Hepatocyte (in vitro differentiated cells): Measurements from ENCODE around the gene MAB21L3. TPM values are rescaled to one million over a fixed set of nuclear protein-coding genes. Genes with fewer than 3 reads are reported as not detected.
A peak's percentile ranks its signal among the peaks of the same experiment; 100 is the strongest.

Experiments
- DNase-seq: peaks from one replicate; pipeline ENCODE4 v3.0.0-alpha.2; 2016; ENCODE audit warnings: low spot score
- H2AFZ ChIP-seq: fragments of 200-600 bp; sonication (generic); 2 replicates; pipeline ENCODE4 v1.6.0; 2016; ENCODE audit warnings: antibody characterized with exemption, mild to moderate bottlenecking
- H3K27ac ChIP-seq: fragments of 200-600 bp; sonication (generic); 2 replicates; pipeline ENCODE4 v1.5.1; 2016; ENCODE audit warnings: mild to moderate bottlenecking
- H3K27me3 ChIP-seq: fragments of 200-600 bp; sonication (generic); 2 replicates; pipeline ENCODE4 v1.6.1; 2016
- H3K36me3 ChIP-seq: fragments of 200-600 bp; sonication (generic); replicated peaks from 2 replicates; pipeline ENCODE4 v1.5.1; 2016; ENCODE audit warnings: low read depth; ENCODE audit not compliant: insufficient read depth
- H3K4me1 ChIP-seq: fragments of 200-600 bp; sonication (generic); 2 replicates; pipeline ENCODE4 v1.5.1; 2016; ENCODE audit warnings: mild to moderate bottlenecking, moderate library complexity; ENCODE audit not compliant: insufficient read depth
- H3K4me2 ChIP-seq: fragments of 200-600 bp; sonication (generic); 2 replicates; pipeline ENCODE4 v1.6.0; 2016
- H3K4me3 ChIP-seq: fragments of 200-600 bp; sonication (generic); 2 replicates; pipeline ENCODE4 v1.5.1; 2016; ENCODE audit warnings: mild to moderate bottlenecking
- H3K79me2 ChIP-seq: fragments of 200-600 bp; sonication (generic); 2 replicates; pipeline ENCODE4 v1.6.0; 2017; ENCODE audit warnings: mild to moderate bottlenecking
- H3K9me2 ChIP-seq: fragments of 200-600 bp; sonication (generic); replicated peaks from 2 replicates; pipeline ENCODE4 v1.6.0; 2017; ENCODE audit warnings: mild to moderate bottlenecking; ENCODE audit not compliant: insufficient read depth
- H3K9me3 ChIP-seq: fragments of 200-600 bp; sonication (generic); 2 replicates; pipeline ENCODE4 v1.5.1; 2016; ENCODE audit warnings: low read depth, mild to moderate bottlenecking
- H4K20me1 ChIP-seq: fragments of 200-600 bp; sonication (generic); 2 replicates; pipeline ENCODE4 v1.6.0; 2016; ENCODE audit warnings: mild to moderate bottlenecking; ENCODE audit not compliant: insufficient read depth, poor library complexity, severe bottlenecking
- CTCF ChIP-seq: fragments of 200-600 bp; sonication (generic); IDR thresholded peaks from 2 replicates; pipeline ENCODE4 v1.5.1; 2016; ENCODE audit warnings: antibody characterized with exemption, mild to moderate bottlenecking; ENCODE audit not compliant: poor library complexity
- EZH2 ChIP-seq: fragments of 200-600 bp; sonication (generic); IDR thresholded peaks from 2 replicates; pipeline ENCODE4 v1.6.1; 2016; ENCODE audit warnings: antibody characterized with exemption, mild to moderate bottlenecking, borderline replicate concordance
- EZH2phosphoT487 ChIP-seq: fragments of 200-600 bp; sonication (generic); IDR thresholded peaks from one replicate; pipeline ENCODE4 v1.6.1; 2018; ENCODE audit warnings: antibody characterized with exemption, mild to moderate bottlenecking, low read depth, moderate library complexity; ENCODE audit not compliant: unreplicated experiment, severe bottlenecking
- WGBS: methylation state at CpG from one replicate; pipeline ENCODE4 v1.1.6; 2016; ENCODE audit warnings: low lambda C conversion rate; ENCODE audit errors: missing lambda C conversion rate; 5-methylcytosine and 5-hydroxymethylcytosine counted together
- polyA plus RNA-seq: library from polyadenylated mRNA; unstranded; fragments of >200 nt; fragmentation: Nextera tagmentation; extraction: Ambion mirVana; gene quantifications from 2 replicates; pipeline ENCODE4 v1.2.1, GENCODE V29; 2016
- total RNA-seq: library from RNA; depleted of rRNA; stranded (reverse); fragments of >200 nt; gene quantifications from 2 replicates; pipeline ENCODE4 v1.2.3, GENCODE V29; 2014

Gene MAB21L3
- total and polyA plus RNA-seq, 2 experiments from 2014 or later = 0.47 to 0.74 TPM

GRCh38 chr1:116165572-116165971, 54.4 kb downstream of the MAB21L3 start:
- H3K4me2 ChIP-seq = no peak overlapping the region
- no peak overlapping the region for H2AFZ ChIP-seq
- no peaks in the 10 kb centered on the region for H3K9me3 ChIP-seq
- no peak overlapping the region for H3K27ac ChIP-seq
- TF ChIP-seq CTCF = no peak
- TF ChIP-seq EZH2 = no peak
- no peak for TF ChIP-seq EZH2phosphoT487
- no peaks in the 10 kb centered on the region for H3K79me2 ChIP-seq
- H3K36me3 ChIP-seq = no peaks in the 10 kb centered on the region
- H3K9me2 ChIP-seq = no peaks in the 10 kb centered on the region
- DNase-seq = no peak
- no peaks in the 10 kb centered on the region for H3K27me3 ChIP-seq
- no peak overlapping the region for H3K4me3 ChIP-seq
- H4K20me1 ChIP-seq = no peaks in the 10 kb centered on the region
- peaks cover 11% of the 10 kb centered on the region for H3K4me1 ChIP-seq
- WGBS = 95% methylated on average over 9 of the region's 9 CpGs

- Histone ChIP-seq H3K27ac (no peak overlapping the region), H3K36me3 (no peaks in the 10 kb centered on the region), H3K4me1 (peaks cover 11% of the 10 kb centered on the region), H3K4me2 (no peak overlapping the region), H3K9me2 (no peaks in the 10 kb centered on the region), H3K4me3 (no peak overlapping the region), H2AFZ (no peak overlapping the region), H3K79me2 (no peaks in the 10 kb centered on the region), H3K27me3 (no peaks in the 10 kb centered on the region), H4K20me1 (no peaks in the 10 kb centered on the region), H3K9me3 (no peaks in the 10 kb centered on the region)
- peak; percentile 1 for DNase-seq
- 91% methylated on average over 6 of the region's 6 CpGs for WGBS
- TF ChIP-seq CTCF (no peak), EZH2phosphoT487 (no peak), EZH2 (no peak)
Measured at GRCh38 chr1:116166011-116166571, 54.9 kb downstream of the MAB21L3 start.

- Histone ChIP-seq H2AFZ (no peak overlapping the region), H3K9me3 (no peaks in the 10 kb centered on the region), H3K79me2 (no peaks in the 10 kb centered on the region), H3K9me2 (no peaks in the 10 kb centered on the region), H3K36me3 (no peaks in the 10 kb centered on the region), H3K27me3 (no peaks in the 10 kb centered on the region), H3K27ac (no peak overlapping the region), H4K20me1 (no peaks in the 10 kb centered on the region), H3K4me1 (peaks cover 11% of the 10 kb centered on the region), H3K4me3 (no peak overlapping the region), H3K4me2 (no peak overlapping the region)
- TF ChIP-seq EZH2phosphoT487 (no peak), CTCF (no peak), EZH2 (no peak)
- WGBS = 93% methylated on average over 4 of the region's 4 CpGs
- peak; percentile 1 for DNase-seq
Measured at GRCh38 chr1:116166655-116167054, 55.5 kb downstream of the MAB21L3 start.
